Left forelimb (tissue), 1 donor: ENCODE results near the gene GRIK5.
"Not testable (repeated sequence)": the region's sequence is repeated elsewhere in the genome, so short reads cannot be mapped to it uniquely, and the experiment has no call there.

Experiments used
- DNase-seq: peaks from one replicate; pipeline ENCODE4 v3.0.0-alpha.2; 2018; ENCODE audit warnings: low spot score

Gene GRIK5

GRCh38 chr19:42069619-42070351 lies at the start of gene GRIK5:
Gene GRIK5, minus strand, starts transcription at chr19:42070206. Its CDS starts 4,436 bp downstream, at chr19:42065770.
- no peak for DNase-seq

- no peak for DNase-seq
These were observed 47.1 kb upstream of the GRIK5 start for GRCh38 chr19:42117076-42117475.

GRCh38 chr19:42116308-42117075 lies 46.5 kb upstream of the GRIK5 start:
- DNase-seq, result no peak

GRCh38 chr19:42115705-42116104 lies 45.7 kb upstream of the GRIK5 start:
- no peak for DNase-seq

- no peak for DNase-seq
These were observed 45.2 kb upstream of the GRIK5 start for GRCh38 chr19:42115219-42115618.

- no peak for DNase-seq
These were observed 44.4 kb upstream of the GRIK5 start for GRCh38 chr19:42114412-42114811.

GRCh38 chr19:42113641-42114348 lies 43.8 kb upstream of the GRIK5 start:
- DNase-seq, result no peak

- no peak for DNase-seq
These were observed 41.8 kb upstream of the GRIK5 start for GRCh38 chr19:42111811-42112210.

GRCh38 chr19:42111384-42111783 lies 41.4 kb upstream of the GRIK5 start:
- DNase-seq, result no peak

- no peak for DNase-seq
These were observed 40.7 kb upstream of the GRIK5 start for GRCh38 chr19:42110658-42111057.

- DNase-seq, result no peak
These were observed 39.9 kb upstream of the GRIK5 start for GRCh38 chr19:42109896-42110295.

GRCh38 chr19:42108527-42109389 lies 38.8 kb upstream of the GRIK5 start:
- DNase-seq, result peak; percentile 84

- DNase-seq, result no peak
These were observed 35.4 kb upstream of the GRIK5 start for GRCh38 chr19:42105368-42105767.

- no peak for DNase-seq
These were observed 32.9 kb upstream of the GRIK5 start for GRCh38 chr19:42102877-42103276.

GRCh38 chr19:42100241-42100640 lies 30.2 kb upstream of the GRIK5 start:
- DNase-seq, result not testable (repeated sequence)

GRCh38 chr19:42099336-42099925 lies 29.4 kb upstream of the GRIK5 start:
- DNase-seq, result no peak

GRCh38 chr19:42098781-42099180 lies 28.8 kb upstream of the GRIK5 start:
- no peak for DNase-seq

- DNase-seq, result no peak
These were observed 27.5 kb upstream of the GRIK5 start for GRCh38 chr19:42097461-42097860.

- DNase-seq, result no peak
These were observed 26.3 kb upstream of the GRIK5 start for GRCh38 chr19:42096255-42096837.

- DNase-seq, result no peak
These were observed 25.8 kb upstream of the GRIK5 start for GRCh38 chr19:42095814-42096230.
